PC-9 (cell line): ENCODE measurements around the gene ICAM2.

Experiments used
- CTCF ChIP-seq: fragments of 200-600 bp; sonication (generic); conservative IDR thresholded peaks from 2 replicates; pipeline ENCODE4 v1.6.1; 2017; ENCODE audit warnings: mixed run types, antibody characterized with exemption, mild to moderate bottlenecking, moderate library complexity
- EZH2 ChIP-seq: fragments of 200-600 bp; sonication (generic); IDR thresholded peaks from 2 replicates; pipeline ENCODE4 v1.8.0; 2017; ENCODE audit warnings: antibody characterized with exemption, low read depth

GRCh38 chr17:64051153-64051552 is 30.7 kb upstream of the ICAM2 start:
- TF ChIP-seq CTCF (no peak), EZH2 (no peak)
